Activated CD8-positive, alpha-beta memory T cell treated with anti-CD3 and anti-CD28 coated beads, Interleukin-2, amount 50 U/mL, for 24 hours (primary cell): ENCODE measurements around the gene ZCCHC17.
A peak's percentile ranks its signal among the peaks of the same experiment; 100 is the strongest.
"Not testable (repeated sequence)": the region's sequence is repeated elsewhere in the genome, so short reads cannot be mapped to it uniquely, and the experiment has no call there.

Experiments
- DNase-seq: peaks from one replicate; pipeline ENCODE4 v3.0.0-alpha.2; 2020; ENCODE audit errors: extremely low read depth

Gene ZCCHC17, protein sequence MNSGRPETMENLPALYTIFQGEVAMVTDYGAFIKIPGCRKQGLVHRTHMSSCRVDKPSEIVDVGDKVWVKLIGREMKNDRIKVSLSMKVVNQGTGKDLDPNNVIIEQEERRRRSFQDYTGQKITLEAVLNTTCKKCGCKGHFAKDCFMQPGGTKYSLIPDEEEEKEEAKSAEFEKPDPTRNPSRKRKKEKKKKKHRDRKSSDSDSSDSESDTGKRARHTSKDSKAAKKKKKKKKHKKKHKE

DNA sequence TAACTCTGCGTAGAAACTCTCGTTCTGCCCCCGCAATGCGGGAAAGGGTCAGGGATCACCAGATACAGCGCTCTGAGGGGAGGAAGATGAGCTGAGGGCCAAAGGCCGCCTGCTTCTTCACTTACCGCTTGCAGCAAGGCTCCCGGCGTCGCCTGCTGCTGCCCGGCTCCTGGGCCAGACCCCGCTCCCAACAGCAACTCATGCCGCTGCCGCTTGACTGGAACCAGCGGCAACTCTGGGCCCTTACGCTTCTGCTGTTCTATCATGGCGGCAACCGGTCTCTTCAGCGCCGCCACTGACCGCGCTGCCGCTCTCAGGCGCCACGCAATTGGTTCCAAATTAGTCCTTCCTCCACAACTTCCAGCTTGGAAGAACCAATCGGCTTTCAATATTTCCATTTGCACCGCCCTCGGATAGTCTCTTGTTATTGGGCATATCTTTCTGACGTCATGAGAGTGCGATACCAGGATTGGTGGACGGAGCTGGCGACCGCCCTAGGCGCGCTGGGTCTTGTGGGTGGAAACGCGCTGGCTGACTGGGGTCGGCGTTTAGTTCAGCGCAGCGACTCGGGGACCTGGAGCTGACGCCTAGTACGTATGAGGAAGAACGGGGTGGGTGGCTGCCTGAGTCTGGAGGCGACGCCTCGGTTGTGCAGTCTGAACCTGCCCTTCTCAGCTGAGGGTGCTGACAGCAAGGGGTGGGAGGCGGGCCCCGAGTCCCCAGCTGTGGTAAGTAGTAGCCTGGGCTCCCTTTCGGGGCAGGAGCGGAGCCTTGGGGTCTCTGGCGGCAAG, at the start of gene ZCCHC17, which contains the start of gene SNRNP40:
Gene ZCCHC17 (plus strand): TSS at position 547 of the 791 bp plus-strand sequence. CDS start 13,067 bp downstream, outside the sequence.
Gene SNRNP40 (minus strand): TSS at position 303 of the 791 bp plus-strand sequence. CDS start 37 bp downstream, at position 266.
- DNase-seq = peak; percentile 90

DNA sequence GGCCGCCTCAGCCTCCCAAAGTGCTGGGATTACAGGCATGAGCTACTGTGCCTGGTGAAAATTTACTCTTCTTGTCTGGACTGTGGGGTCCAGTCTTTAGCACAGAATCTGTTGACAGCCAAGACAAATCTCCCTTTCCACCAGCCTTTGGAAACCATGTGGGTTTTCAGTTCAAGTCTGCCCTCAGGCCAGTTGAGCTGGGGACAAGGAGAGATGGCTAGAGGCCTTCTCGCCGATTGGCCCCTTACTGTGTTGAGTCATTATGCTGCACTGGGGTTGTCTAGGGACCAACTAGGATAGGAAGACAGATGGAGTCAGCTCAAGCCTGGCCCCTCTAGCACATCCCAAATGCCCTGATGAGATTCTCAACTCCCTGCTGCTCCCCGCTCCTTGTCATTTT, 48.6 kb upstream of the ZCCHC17 start:
- DNase-seq = no peak

- DNase-seq = no peak
Observed at GRCh38 chr1:31249854-31250253, 47.0 kb upstream of the ZCCHC17 start.

DNA sequence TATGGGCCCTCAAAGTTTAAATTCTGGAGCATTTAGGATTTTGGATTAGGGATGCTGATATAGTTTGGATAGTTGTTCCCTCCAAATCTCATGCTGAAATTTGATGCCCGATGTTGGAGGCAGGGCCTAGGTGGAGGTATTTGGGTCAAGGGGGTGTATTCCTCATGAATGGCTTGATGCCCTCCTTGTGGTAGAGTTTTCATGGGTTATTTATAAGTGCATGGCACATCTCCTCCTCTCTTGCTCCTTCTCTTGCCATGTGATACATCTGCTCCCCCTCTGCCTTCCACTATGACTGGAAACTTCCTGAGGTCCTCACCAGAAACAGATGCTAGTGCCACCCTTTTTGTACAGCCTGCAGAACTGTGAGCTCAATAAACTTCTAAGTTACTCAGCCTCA, 39.6 kb upstream of the ZCCHC17 start:
- no peak for DNase-seq

DNA sequence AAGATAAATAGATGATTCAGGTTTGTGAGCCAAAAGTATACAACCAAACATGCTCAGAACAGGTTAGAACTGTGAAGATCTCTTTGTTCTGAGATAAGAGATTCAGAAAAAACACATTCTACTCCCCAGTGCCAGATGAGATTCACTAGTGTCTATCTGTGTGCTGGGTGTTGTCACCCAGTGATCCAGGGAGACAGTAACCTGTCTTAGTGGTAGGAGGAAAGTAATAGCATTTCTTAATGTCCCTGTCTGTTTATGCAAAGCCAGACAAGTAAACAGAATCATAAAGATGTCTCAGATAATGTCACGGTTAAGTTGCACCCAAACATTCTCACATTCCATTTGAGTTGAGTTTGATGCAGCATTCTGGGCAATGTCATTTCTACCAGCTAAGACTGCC, 38.3 kb upstream of the ZCCHC17 start:
- DNase-seq = no peak

DNA sequence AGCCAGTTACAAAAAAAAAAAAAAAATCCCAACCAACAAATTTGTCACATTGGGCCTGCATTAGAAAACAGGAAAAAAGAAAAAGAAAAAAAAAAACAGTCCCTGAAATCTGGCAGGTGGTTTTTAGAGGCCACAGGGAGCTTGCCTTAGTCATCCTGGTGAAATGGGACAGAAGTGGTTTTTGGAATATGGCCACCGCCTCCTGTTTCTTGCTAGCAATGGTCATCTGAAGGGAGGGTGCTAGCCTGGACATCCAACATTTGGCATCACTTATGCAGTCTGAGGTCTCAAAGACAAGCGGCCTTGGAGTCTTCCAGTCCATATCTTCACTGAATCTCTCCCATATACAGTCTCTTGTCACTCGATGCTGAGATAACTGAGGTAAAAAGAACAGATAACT, 37.1 kb upstream of the ZCCHC17 start:
- DNase-seq = no peak

- DNase-seq = no peak
Observed at GRCh38 chr1:31261916-31262315, 34.9 kb upstream of the ZCCHC17 start.

- not testable (repeated sequence) for DNase-seq
Observed at GRCh38 chr1:31262393-31262792, 34.4 kb upstream of the ZCCHC17 start.

GRCh38 chr1:31263408-31263807, 33.4 kb upstream of the ZCCHC17 start:
- DNase-seq = no peak

GRCh38 chr1:31264790-31265386, 31.9 kb upstream of the ZCCHC17 start:
- DNase-seq = no peak

DNA sequence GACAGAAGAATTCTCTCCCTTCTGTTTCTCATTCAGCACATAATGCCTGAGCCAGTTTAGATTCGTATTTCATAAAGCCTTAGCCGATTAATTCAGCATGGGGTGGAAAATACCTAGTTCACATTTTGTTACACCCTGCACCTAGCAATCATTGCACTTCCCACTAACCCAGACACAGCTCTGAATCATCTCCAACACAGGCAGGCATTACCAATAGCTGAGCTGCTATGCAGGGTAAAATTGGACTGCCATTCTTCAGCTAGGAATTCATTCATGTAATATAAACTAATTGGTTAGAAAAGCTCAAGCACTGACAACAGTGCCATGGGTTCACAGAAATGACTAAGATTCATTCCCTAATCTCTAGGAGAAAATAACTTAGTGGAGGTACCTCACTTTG, 30.3 kb upstream of the ZCCHC17 start:
- no peak for DNase-seq

DNA sequence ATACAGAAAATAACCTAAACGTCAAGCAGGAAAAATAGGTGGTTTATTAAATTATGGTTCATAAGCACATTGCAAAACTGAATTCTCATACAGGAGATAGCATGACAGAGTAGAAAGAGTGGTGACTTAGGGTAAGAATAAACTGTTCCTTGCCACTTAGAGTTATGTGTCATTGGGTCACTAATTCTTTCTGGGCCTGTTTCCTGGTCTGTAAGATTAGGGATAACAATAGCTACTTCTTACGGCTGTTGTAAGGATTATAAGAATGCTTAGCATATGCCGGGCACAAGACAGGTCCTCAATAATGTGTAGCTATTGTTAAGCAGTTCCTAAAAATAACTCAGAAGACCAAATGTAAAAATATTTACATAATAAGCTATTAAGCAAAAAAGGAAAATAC, 24.5 kb upstream of the ZCCHC17 start:
- DNase-seq = no peak

GRCh38 chr1:31273619-31274018, 23.2 kb upstream of the ZCCHC17 start:
- DNase-seq = no peak

DNA sequence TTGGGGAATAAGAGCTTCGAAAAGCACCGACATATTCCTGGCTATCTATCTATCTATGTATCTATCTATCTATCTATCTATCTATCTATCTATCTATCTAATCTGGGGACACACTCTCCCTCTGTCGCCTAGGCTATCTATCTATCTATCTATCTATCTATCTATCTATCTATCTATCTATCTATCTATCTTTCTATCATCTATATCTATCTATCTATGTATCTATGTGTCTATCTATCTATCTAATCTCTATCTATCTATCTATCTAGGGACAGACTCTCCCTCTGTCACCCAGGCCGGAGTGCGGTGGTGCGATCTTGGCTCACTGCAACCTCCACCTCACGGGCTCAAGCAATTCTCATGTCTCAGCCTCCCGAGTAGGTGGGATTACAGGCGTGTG, 14.4 kb upstream of the ZCCHC17 start:
- not testable (repeated sequence) for DNase-seq

GRCh38 chr1:31287791-31288190, 9.0 kb upstream of the ZCCHC17 start:
- not testable (repeated sequence) for DNase-seq

- no peak for DNase-seq
Observed at GRCh38 chr1:31289021-31289420, 7.8 kb upstream of the ZCCHC17 start.

GRCh38 chr1:31295874-31296485, 852 bp upstream of the ZCCHC17 start:
- no peak for DNase-seq

DNA sequence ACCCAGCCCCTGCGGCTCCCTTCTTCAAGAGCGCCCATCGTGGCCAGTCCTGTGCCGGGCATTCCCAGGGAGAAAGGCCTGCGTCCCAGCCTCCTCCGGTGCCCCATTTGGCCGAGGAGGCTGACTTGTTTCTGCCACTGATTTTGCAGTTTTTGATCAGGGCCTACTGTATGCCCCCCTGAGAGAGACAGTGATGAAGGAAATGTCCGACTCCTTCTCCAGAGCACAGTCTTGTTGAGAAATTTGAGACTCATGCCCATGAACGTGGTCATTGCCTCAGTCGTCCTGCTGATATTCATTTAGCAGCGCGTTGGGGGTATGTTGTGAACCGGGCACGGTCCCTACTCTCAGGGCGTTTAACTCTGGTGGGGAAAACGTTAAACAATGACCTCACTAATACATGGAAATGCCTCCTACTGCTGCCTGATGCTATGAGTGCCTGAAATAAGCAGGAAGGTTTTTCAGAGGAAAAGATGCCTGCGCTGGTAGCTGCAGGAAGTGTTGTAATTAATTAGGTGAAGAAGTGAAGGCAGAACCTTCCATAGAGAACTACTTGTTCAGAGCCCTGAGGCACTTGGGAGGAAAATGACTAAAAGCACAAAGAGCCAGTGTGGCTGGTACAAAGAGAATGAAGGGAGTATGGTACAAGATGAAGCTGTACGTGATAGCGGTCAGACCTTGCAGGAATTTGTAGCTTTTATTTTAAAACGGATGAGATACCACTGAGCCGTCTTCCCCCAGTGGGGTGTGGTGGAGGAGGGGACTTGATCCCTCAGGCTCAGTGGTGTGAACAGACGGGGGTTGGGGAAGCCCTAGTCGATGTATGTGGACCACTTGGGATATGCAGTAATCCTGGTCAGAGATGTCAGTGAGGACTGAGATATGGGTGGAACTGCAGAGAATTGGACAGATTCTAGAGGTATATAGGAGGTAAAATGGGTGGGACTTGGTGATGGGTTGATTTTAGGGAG, 730 bp downstream of the ZCCHC17 start:
- DNase-seq = no peak

DNA sequence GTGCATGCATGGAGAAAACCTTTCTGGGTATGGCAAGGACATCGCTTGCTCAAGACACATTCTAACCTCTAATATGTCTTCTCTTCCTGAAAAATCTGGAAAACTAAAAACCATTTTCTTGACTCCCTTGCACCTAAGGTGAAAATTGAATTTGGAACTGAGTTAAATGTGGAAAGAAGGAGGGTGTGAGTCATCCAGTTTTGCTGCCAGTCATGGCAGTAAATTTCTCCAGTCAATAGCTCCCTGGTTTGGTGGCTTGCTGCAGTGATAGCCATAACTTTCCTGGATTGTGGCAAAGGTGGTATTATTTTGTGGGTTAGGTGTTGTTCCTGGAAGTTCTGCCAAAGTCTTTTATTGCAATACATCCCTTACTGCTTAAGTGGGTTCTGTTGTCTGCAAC, 2.5 kb downstream of the ZCCHC17 start:
- DNase-seq = no peak

DNA sequence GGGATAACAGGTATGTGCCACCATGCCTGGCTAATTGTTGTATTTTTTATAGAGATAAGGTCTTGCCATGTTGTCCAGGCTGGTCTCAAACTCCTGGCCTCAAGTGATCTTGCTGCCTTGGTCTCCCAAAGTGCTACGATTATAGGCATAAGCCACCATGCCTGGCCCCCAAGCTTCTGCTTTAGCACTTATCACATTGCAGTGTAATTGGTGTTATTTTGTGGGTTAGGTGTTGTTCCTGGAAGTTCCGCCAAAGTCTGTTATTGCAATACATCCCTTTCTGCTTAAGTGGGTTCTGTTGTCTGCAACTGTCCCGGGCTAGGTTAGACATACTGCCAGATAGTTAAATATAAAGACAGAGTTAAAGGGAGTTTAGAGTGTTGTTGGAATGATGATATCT, 3.4 kb downstream of the ZCCHC17 start:
- no peak for DNase-seq
